ENCODE results near the gene SULT1B1.

DNA sequence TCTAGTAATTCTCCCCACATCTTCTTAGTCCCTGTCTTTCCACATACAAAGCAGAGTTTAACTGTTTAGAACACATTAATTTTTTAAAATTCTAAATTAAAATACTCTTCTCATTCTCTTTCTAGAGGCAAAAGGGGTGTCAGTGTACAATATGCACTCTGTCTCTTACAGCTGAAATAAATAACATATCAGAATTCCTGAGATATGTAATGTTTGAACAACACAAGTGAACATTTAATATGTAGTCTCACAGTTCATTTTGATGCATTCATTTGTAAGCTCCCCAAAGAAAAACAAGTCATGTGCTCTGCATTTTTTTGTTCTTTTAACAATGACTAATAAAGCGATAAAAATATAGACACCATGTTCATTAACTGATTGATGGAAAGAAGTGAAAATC lies 19.7 kb upstream of the SULT1B1 start:
- TF ChIP-seq, protein P1, sequence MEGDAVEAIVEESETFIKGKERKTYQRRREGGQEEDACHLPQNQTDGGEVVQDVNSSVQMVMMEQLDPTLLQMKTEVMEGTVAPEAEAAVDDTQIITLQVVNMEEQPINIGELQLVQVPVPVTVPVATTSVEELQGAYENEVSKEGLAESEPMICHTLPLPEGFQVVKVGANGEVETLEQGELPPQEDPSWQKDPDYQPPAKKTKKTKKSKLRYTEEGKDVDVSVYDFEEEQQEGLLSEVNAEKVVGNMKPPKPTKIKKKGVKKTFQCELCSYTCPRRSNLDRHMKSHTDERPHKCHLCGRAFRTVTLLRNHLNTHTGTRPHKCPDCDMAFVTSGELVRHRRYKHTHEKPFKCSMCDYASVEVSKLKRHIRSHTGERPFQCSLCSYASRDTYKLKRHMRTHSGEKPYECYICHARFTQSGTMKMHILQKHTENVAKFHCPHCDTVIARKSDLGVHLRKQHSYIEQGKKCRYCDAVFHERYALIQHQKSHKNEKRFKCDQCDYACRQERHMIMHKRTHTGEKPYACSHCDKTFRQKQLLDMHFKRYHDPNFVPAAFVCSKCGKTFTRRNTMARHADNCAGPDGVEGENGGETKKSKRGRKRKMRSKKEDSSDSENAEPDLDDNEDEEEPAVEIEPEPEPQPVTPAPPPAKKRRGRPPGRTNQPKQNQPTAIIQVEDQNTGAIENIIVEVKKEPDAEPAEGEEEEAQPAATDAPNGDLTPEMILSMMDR (IDR thresholded peaks at IDR 0.05; ENCODE audit: low read length) = no peak
- TF ChIP-seq EZH2 (optimal IDR thresholded peaks at IDR 0.05; ENCODE audit: low read depth, low read length) = no peak
- TF ChIP-seq EZH2phosphoT487 (IDR thresholded peaks at IDR 0.05; ENCODE audit: low read length) = no peak
